Choroid plexus epithelial cell (primary cell): ENCODE results near the gene TRIOBP.

Experiments used
- DNase-seq: peaks from one replicate; pipeline ENCODE4 v3.0.0-alpha.2; 2010; ENCODE audit warnings: low read depth
- H3K4me3 ChIP-seq: 2 replicates; pipeline ENCODE4 v1.5.1; 2011; ENCODE audit warnings: low read depth, mild to moderate bottlenecking, control low read depth, low read length, moderate library complexity
- TF ChIP-seq, protein P1 (sequence below): conservative IDR thresholded peaks from 2 replicates; pipeline ENCODE4 v1.5.1; 2011; ENCODE audit warnings: low read depth, mild to moderate bottlenecking, control low read depth, inconsistent platforms, low read length, moderate library complexity

TRIOBP gene

GRCh38 chr22:37676736-37677492 lies 19.9 kb upstream of the TRIOBP start:
- TF ChIP-seq, protein P1, sequence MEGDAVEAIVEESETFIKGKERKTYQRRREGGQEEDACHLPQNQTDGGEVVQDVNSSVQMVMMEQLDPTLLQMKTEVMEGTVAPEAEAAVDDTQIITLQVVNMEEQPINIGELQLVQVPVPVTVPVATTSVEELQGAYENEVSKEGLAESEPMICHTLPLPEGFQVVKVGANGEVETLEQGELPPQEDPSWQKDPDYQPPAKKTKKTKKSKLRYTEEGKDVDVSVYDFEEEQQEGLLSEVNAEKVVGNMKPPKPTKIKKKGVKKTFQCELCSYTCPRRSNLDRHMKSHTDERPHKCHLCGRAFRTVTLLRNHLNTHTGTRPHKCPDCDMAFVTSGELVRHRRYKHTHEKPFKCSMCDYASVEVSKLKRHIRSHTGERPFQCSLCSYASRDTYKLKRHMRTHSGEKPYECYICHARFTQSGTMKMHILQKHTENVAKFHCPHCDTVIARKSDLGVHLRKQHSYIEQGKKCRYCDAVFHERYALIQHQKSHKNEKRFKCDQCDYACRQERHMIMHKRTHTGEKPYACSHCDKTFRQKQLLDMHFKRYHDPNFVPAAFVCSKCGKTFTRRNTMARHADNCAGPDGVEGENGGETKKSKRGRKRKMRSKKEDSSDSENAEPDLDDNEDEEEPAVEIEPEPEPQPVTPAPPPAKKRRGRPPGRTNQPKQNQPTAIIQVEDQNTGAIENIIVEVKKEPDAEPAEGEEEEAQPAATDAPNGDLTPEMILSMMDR: no peak
- H3K4me3 ChIP-seq: peak overlapping the region; percentile 80
- peak; percentile 98 for DNase-seq

DNA sequence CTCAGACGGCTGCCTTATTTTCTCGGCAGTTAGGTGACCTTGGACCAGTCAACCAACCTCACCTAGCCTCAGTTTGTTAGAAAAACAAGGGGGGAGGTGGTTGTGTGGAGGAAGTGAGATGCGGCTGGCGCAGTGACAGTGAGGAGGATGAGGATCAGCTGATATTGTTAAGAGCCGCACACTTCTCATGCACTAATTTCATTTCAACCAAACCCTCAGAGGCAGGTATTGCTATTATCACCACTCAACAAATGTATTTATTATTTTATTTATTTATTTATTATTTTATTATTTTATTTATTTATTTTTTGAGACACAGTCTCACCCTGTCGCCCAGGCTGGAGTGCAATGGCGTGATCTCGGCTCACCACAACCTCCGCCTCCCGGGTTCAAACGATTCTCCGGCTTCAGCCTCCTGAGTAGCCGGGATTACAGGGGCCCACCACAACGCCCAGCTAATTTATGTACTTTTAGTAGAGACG lies 19.3 kb upstream of the TRIOBP start:
- TF ChIP-seq, protein P1: no peak
- peak overlapping the region; percentile 80 for H3K4me3 ChIP-seq
- DNase-seq: no peak

DNA sequence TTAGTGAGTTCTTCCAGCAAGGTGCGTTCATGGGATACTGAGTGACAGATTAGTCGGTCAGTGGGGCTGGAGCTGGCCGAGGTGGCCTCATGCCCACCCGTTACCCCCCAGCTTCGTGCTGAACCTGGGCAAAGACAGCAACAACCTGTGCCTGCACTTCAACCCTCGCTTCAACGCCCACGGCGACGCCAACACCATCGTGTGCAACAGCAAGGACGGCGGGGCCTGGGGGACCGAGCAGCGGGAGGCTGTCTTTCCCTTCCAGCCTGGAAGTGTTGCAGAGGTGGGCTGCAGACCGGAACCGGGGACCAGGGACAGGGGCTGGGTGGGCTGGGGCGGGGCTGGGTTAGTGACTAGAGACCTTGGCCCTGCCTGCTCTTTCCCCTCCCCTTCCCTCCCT lies 18.5 kb upstream of the TRIOBP start:
- TF ChIP-seq, protein P1: no peak
- peak overlapping the region; percentile 34 for H3K4me3 ChIP-seq
- DNase-seq: no peak

DNA sequence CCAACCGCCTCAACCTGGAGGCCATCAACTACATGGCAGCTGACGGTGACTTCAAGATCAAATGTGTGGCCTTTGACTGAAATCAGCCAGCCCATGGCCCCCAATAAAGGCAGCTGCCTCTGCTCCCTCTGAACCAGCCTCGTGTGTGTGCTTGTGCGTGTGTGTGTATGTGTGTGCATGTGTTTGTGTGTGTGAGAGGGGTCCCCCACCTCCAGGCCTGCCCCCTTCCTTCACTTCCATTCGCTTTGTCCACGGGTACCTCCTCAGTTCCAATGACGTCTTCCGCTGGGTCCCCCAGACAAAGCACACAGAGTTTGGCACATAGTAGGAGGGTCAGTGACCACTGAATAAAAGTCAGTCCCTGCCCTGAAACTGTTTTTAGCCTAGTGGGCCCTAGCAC lies 17.2 kb upstream of the TRIOBP start:
- H3K4me3 ChIP-seq: no peak overlapping the region
- TF ChIP-seq, protein P1: no peak
- DNase-seq: no peak

GRCh38 chr22:37680191-37680851 lies 16.5 kb upstream of the TRIOBP start:
- TF ChIP-seq, protein P1: no peak
- no peak for DNase-seq
- no peak overlapping the region for H3K4me3 ChIP-seq

GRCh38 chr22:37681001-37681424 lies 15.8 kb upstream of the TRIOBP start:
- peak; percentile 49 for DNase-seq
- no peak overlapping the region for H3K4me3 ChIP-seq
- TF ChIP-seq, protein P1: no peak

DNA sequence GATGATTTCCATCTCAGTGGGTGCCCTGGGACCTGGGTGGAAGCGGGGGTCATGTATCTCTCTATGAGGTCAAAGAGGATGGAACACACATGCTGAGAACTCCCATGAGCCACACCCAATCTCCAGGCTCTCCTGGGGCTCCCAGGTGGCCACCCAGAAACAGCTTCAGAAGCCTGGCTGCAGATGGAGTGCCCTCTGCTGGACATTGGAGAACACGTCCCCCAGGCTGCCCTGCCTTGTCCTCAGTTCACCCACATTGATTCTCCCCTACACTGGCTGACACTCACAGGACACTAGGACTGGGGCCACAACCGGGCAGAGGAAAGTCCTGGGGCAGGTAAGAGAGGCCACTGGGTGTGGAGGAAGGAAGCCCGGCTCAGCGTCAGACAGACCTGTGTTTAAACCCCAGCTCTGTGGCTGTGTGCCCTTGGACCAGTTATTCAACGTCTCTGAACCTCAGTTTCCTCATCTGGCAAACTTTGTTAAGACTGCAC lies 15.2 kb upstream of the TRIOBP start:
- H3K4me3 ChIP-seq: no peak overlapping the region
- TF ChIP-seq, protein P1: peak; percentile 96
- peak; percentile 88 for DNase-seq
